ENCODE measurements around the gene RPRD1B.

Gene RPRD1B

DNA sequence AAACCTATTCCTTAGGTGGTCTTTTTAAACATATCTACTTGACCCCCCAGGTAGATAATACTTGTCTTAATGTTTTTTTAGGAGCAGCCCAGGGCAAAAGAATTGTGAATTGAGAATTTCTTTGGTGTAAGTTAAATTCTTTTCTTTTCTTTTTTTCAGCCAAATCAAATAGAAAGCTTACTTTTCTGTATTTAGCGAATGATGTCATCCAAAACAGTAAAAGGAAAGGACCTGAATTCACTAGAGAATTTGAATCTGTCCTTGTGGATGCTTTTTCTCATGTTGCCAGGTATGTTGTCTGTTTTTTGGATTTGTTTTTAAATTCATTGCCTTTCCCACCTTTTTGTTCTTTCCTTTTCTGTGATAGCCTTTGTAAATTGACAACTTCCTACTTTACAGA, 6.7 kb downstream of the RPRD1B start:
- H4K20me1 ChIP-seq (ENCODE audit: insufficient read depth, low read length) = no peaks in the 10 kb centered on the region
- H3K4me2 ChIP-seq (ENCODE audit: low read length) = no peak overlapping the region
- peaks cover 94% of the 10 kb centered on the region for H3K79me2 ChIP-seq (ENCODE audit: low read length)
- H3K36me3 ChIP-seq (replicated peaks; ENCODE audit: low read depth, low read length) = peaks cover 74% of the 10 kb centered on the region
- H2AFZ ChIP-seq (ENCODE audit: low read depth, low read length) = no peak overlapping the region
- TF ChIP-seq, protein P1, sequence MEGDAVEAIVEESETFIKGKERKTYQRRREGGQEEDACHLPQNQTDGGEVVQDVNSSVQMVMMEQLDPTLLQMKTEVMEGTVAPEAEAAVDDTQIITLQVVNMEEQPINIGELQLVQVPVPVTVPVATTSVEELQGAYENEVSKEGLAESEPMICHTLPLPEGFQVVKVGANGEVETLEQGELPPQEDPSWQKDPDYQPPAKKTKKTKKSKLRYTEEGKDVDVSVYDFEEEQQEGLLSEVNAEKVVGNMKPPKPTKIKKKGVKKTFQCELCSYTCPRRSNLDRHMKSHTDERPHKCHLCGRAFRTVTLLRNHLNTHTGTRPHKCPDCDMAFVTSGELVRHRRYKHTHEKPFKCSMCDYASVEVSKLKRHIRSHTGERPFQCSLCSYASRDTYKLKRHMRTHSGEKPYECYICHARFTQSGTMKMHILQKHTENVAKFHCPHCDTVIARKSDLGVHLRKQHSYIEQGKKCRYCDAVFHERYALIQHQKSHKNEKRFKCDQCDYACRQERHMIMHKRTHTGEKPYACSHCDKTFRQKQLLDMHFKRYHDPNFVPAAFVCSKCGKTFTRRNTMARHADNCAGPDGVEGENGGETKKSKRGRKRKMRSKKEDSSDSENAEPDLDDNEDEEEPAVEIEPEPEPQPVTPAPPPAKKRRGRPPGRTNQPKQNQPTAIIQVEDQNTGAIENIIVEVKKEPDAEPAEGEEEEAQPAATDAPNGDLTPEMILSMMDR (IDR thresholded peaks at IDR 0.05; ENCODE audit: low read depth, low read length) = no peak
- TF ChIP-seq EZH2phosphoT487 (IDR thresholded peaks at IDR 0.05; ENCODE audit: low read depth) = no peak
- H3K27me3 ChIP-seq (ENCODE audit: low read depth, low read length) = no peaks in the 10 kb centered on the region
- H3K4me3 ChIP-seq (ENCODE audit: low read length) = no peak overlapping the region
- H3K9ac ChIP-seq (ENCODE audit: low read length) = no peak overlapping the region
- H3K4me1 ChIP-seq (ENCODE audit: low read length) = peaks cover 2% of the 10 kb centered on the region; the same call in 1 of the 2 replicates
- H3K27ac ChIP-seq (ENCODE audit: low read length) = no peak overlapping the region
- H3K9me3 ChIP-seq (ENCODE audit: insufficient read depth, low read length) = no peaks in the 10 kb centered on the region

- Histone ChIP-seq H3K4me3 (ENCODE audit: low read length) (no peak overlapping the region), H2AFZ (ENCODE audit: low read depth, low read length) (no peak overlapping the region), H3K36me3 (replicated peaks; ENCODE audit: low read depth, low read length) (peaks cover 66% of the 10 kb centered on the region), H3K79me2 (ENCODE audit: low read length) (peaks cover 92% of the 10 kb centered on the region), H3K4me2 (ENCODE audit: low read length) (no peak overlapping the region), H3K27ac (ENCODE audit: low read length) (no peak overlapping the region), H3K4me1 (ENCODE audit: low read length) (no peaks in the 10 kb centered on the region), H4K20me1 (ENCODE audit: insufficient read depth, low read length) (peaks cover 10% of the 10 kb centered on the region), H3K9ac (ENCODE audit: low read length) (no peak overlapping the region), H3K9me3 (ENCODE audit: insufficient read depth, low read length) (no peaks in the 10 kb centered on the region), H3K27me3 (ENCODE audit: low read depth, low read length) (no peaks in the 10 kb centered on the region)
- TF ChIP-seq, protein P1 (IDR thresholded peaks at IDR 0.05; ENCODE audit: low read depth, low read length) = no peak
- no peak for TF ChIP-seq EZH2phosphoT487 (IDR thresholded peaks at IDR 0.05; ENCODE audit: low read depth)
Observed at GRCh38 chr20:38043512-38044300, 10.2 kb downstream of the RPRD1B start.

GRCh38 chr20:38044685-38045084, 11.1 kb downstream of the RPRD1B start:
- Histone ChIP-seq H3K4me1 (ENCODE audit: low read length) (no peaks in the 10 kb centered on the region), H3K9ac (ENCODE audit: low read length) (no peak overlapping the region), H3K36me3 (replicated peaks; ENCODE audit: low read depth, low read length) (peaks cover 66% of the 10 kb centered on the region), H3K4me3 (ENCODE audit: low read length) (no peak overlapping the region), H3K27ac (ENCODE audit: low read length) (no peak overlapping the region), H4K20me1 (ENCODE audit: insufficient read depth, low read length) (peaks cover 10% of the 10 kb centered on the region), H3K79me2 (ENCODE audit: low read length) (peaks cover 85% of the 10 kb centered on the region), H3K9me3 (ENCODE audit: insufficient read depth, low read length) (no peaks in the 10 kb centered on the region), H3K4me2 (ENCODE audit: low read length) (no peak overlapping the region), H3K27me3 (ENCODE audit: low read depth, low read length) (no peaks in the 10 kb centered on the region), H2AFZ (ENCODE audit: low read depth, low read length) (no peak overlapping the region)
- TF ChIP-seq EZH2phosphoT487 (IDR thresholded peaks at IDR 0.05; ENCODE audit: low read depth) = no peak
- TF ChIP-seq, protein P1 (IDR thresholded peaks at IDR 0.05; ENCODE audit: low read depth, low read length) = no peak

- Histone ChIP-seq H3K4me3 (ENCODE audit: low read length) (no peak overlapping the region), H3K27ac (ENCODE audit: low read length) (no peak overlapping the region), H3K36me3 (replicated peaks; ENCODE audit: low read depth, low read length) (peaks cover 66% of the 10 kb centered on the region), H4K20me1 (ENCODE audit: insufficient read depth, low read length) (peaks cover 17% of the 10 kb centered on the region), H3K9me3 (ENCODE audit: insufficient read depth, low read length) (no peaks in the 10 kb centered on the region), H2AFZ (ENCODE audit: low read depth, low read length) (no peak overlapping the region), H3K79me2 (ENCODE audit: low read length) (peaks cover 86% of the 10 kb centered on the region), H3K4me1 (ENCODE audit: low read length) (no peaks in the 10 kb centered on the region), H3K4me2 (ENCODE audit: low read length) (no peak overlapping the region), H3K27me3 (ENCODE audit: low read depth, low read length) (no peaks in the 10 kb centered on the region), H3K9ac (ENCODE audit: low read length) (no peak overlapping the region)
- TF ChIP-seq, protein P1 (IDR thresholded peaks at IDR 0.05; ENCODE audit: low read depth, low read length) = no peak
- TF ChIP-seq EZH2phosphoT487 (IDR thresholded peaks at IDR 0.05; ENCODE audit: low read depth) = no peak
Observed at GRCh38 chr20:38046572-38046971, 13.0 kb downstream of the RPRD1B start.

All from OCI-LY3 (cell line).